Colonic mucosa (tissue), 4 donors: ENCODE results near the gene PCNX3. TPM values are rescaled to one million over a fixed set of nuclear protein-coding genes. Genes with fewer than 3 reads are reported as not detected.
A peak's percentile ranks its signal among the peaks of the same experiment; 100 is the strongest.

Experiments used
- DNase-seq: peaks from one replicate; pipeline ENCODE4 v3.0.0-alpha.2; 2020
- H3K27ac ChIP-seq: fragments of 200-600 bp; one replicate; pipeline ENCODE4 v1.8.0; 2021
- H3K27me3 ChIP-seq: fragments of 200-600 bp; one replicate; pipeline ENCODE4 v1.8.0; 2021
- H3K36me3 ChIP-seq: fragments of 200-600 bp; one replicate; pipeline ENCODE4 v1.8.0; 2021
- H3K4me1 ChIP-seq: fragments of 200-600 bp; one replicate; pipeline ENCODE4 v1.8.0; 2021; ENCODE audit warnings: mild to moderate bottlenecking
- H3K4me3 ChIP-seq: fragments of 200-600 bp; one replicate; pipeline ENCODE4 v1.8.0; 2021
- H3K9ac ChIP-seq, 2 donors: one replicate each; pipeline ENCODE4 v1.7.0; 2013; ENCODE audit warnings: control low read depth in 2 of 2, low read depth in 2 of 2, low read length in 2 of 2
- H3K9me3 ChIP-seq: fragments of 200-600 bp; one replicate; pipeline ENCODE4 v1.8.0; 2021
- CTCF ChIP-seq: fragments of 200-600 bp; IDR thresholded peaks from one replicate; pipeline ENCODE4 v1.8.0; 2022; ENCODE audit warnings: antibody characterized with exemption, mild to moderate bottlenecking
- intact Hi-C: fragments of 100-400 bp; cut with DNase I; formaldehyde crosslinking; loops from one replicate; pipeline ENCODE4 v1.14.1; 2022
- total RNA-seq, 2 donors: library from RNA; stranded (reverse); fragmentation: NEBNext Ultra II Directional in 1 of 2; extraction: Animal tissue kit (Norgen Biotek cat#: 25700) in 1 of 2; gene quantifications; one replicate each; pipeline ENCODE4 v1.2.1, GENCODE V29; 2021
- donor health status: healthy.
- donor health status: DM: no; HTN: no; CAD: no.
- donor health status: DM: no; HTN: no; CAD: no.

PCNX3 gene
- total RNA-seq, 2 donors from 2014 or later: 41.5 to 72.4 TPM

- DNase-seq: no peak
- Histone ChIP-seq H3K9ac (peak overlapping the region in 1 of 2 donors; percentile 51), H3K27ac (peak overlapping the region; percentile 32), H3K9me3 (no peaks in the 10 kb centered on the region), H3K36me3 (peaks cover 1% of the 10 kb centered on the region), H3K27me3 (no peaks in the 10 kb centered on the region), H3K4me3 (peak overlapping the region; percentile 90), H3K4me1 (peaks cover 28% of the 10 kb centered on the region)
- no peak for TF ChIP-seq CTCF
- intact Hi-C loops: loop anchor here (5.0 kb wide), 1 partner anchor 68 kb away; no protein-coding TSS in a partner anchor
Measured at GRCh38 chr11:65610404-65610803, 5.2 kb upstream of the PCNX3 start.

GRCh38 chr11:65611028-65611757, 4.4 kb upstream of the PCNX3 start:
- Histone ChIP-seq H3K4me3 (peak overlapping the region; percentile 90), H3K9me3 (no peaks in the 10 kb centered on the region), H3K9ac (peak overlapping the region; percentile 4 to 96), H3K36me3 (no peaks in the 10 kb centered on the region), H3K27ac (peak overlapping the region; percentile 32), H3K4me1 (peaks cover 28% of the 10 kb centered on the region), H3K27me3 (no peaks in the 10 kb centered on the region)
- DNase-seq: no peak
- intact Hi-C loops: loop anchor here (5.0 kb wide), 1 partner anchor 69 kb away; no protein-coding TSS in a partner anchor
- TF ChIP-seq CTCF: no peak

- Histone ChIP-seq H3K36me3 (no peaks in the 10 kb centered on the region), H3K4me1 (peaks cover 33% of the 10 kb centered on the region), H3K9ac (peak overlapping the region; percentile 37 to 96), H3K9me3 (no peaks in the 10 kb centered on the region), H3K27me3 (no peaks in the 10 kb centered on the region), H3K4me3 (peak overlapping the region; percentile 90), H3K27ac (peak overlapping the region; percentile 31)
- DNase-seq: no peak
- intact Hi-C loops: loop anchor here (5.0 kb wide), 1 partner anchor 70 kb away; no protein-coding TSS in a partner anchor
- TF ChIP-seq CTCF: no peak
Measured at GRCh38 chr11:65611758-65612603, 3.6 kb upstream of the PCNX3 start.

- no peak overlapping the region for H3K27ac ChIP-seq
- H3K27me3 ChIP-seq: no peaks in the 10 kb centered on the region
- H3K4me1 ChIP-seq: peaks cover 36% of the 10 kb centered on the region
- DNase-seq: no peak
- peak overlapping the region; percentile 76 to 96 for H3K9ac ChIP-seq
- no peaks in the 10 kb centered on the region for H3K9me3 ChIP-seq
- no peak for TF ChIP-seq CTCF
- intact Hi-C loops: loop anchor here (5.0 kb wide), 1 partner anchor 70 kb away; no protein-coding TSS in a partner anchor
- H3K4me3 ChIP-seq: peak overlapping the region; percentile 90
- no peaks in the 10 kb centered on the region for H3K36me3 ChIP-seq
Measured at GRCh38 chr11:65612691-65613090, 2.9 kb upstream of the PCNX3 start.
